Endothelial cell of umbilical vein (primary cell): ENCODE data around the gene FAM200C. TPM values are rescaled to one million over a fixed set of nuclear protein-coding genes. Genes with fewer than 3 reads are reported as not detected.

Experiments used
- BruUV-seq: library from RNA; stranded (reverse); fragments of 400-500 nt; replicated peaks from 2 replicates; lab custom pipeline; 2021; lab: Mats Ljungman, UMichigan
- CTCF ChIA-PET: fragments of 300-600, 350-600 bp; sonication (Branson Sonifier 250); formaldehyde crosslinking; loops from one replicate; lab custom pipeline; 2021; ENCODE audit warnings: antibody characterized with exemption, inconsistent platforms; lab: Charles Lee
- POLR2A ChIA-PET: fragments of 300-600, 350-600 bp; sonication (Branson Sonifier 250); formaldehyde crosslinking; loops from one replicate; lab custom pipeline; 2021; ENCODE audit warnings: antibody characterized with exemption, inconsistent platforms; lab: Charles Lee
- DNase-seq: peaks from one replicate; pipeline ENCODE4 v3.0.0-alpha.2; 2011; ENCODE audit warnings: low read depth, low spot score
- FAIRE-seq: peaks from 2 replicates; lab custom pipeline; 2011; peaks lifted over from hg19 to GRCh38; lab: Jason Lieb, UNC
- H2AFZ ChIP-seq: 2 replicates; pipeline ENCODE4 v1.6.0; 2012; ENCODE audit warnings: low read depth, low read length, control low read depth, inconsistent platforms
- H3K27ac ChIP-seq: 2 replicates; pipeline ENCODE4 v1.5.1; 2011; ENCODE audit warnings: low read depth, mild to moderate bottlenecking, control low read depth, low read length, moderate library complexity; ENCODE audit not compliant: insufficient read depth
- H3K27me3 ChIP-seq, 2 experiments: 2 replicates each; pipeline versions ENCODE4 v1.6.0 to v1.6.1; 2011; ENCODE audit warnings: low read length in 2 of 2, mixed read lengths in 1 of 2; ENCODE audit not compliant: control insufficient read depth in 2 of 2, insufficient read depth in 2 of 2
- H3K36me3 ChIP-seq, 2 experiments: 2 replicates in 1 of 2; 3 replicates in 1 of 2; pipeline ENCODE4 v1.5.1; 2011; ENCODE audit warnings: low read length in 2 of 2, mild to moderate bottlenecking in 1 of 2, moderate library complexity in 1 of 2; ENCODE audit not compliant: control insufficient read depth in 2 of 2, insufficient read depth in 2 of 2; ENCODE audit errors: extremely low read depth in 1 of 2
- H3K4me1 ChIP-seq: 3 replicates; pipeline ENCODE4 v1.5.1; 2011; ENCODE audit warnings: mild to moderate bottlenecking, low read length; ENCODE audit not compliant: control insufficient read depth, insufficient read depth; ENCODE audit errors: extremely low read depth
- H3K4me2 ChIP-seq: 2 replicates; pipeline ENCODE4 v1.6.1; 2011; ENCODE audit warnings: low read length, control low read depth, mixed read lengths; ENCODE audit not compliant: insufficient read depth
- H3K4me3 ChIP-seq, 3 experiments: fragments of 200-600 bp in 1 of 3; sonication (generic), shearing (Covaris generic) in 1 of 3; replicated peaks in 1 of 3; 2 replicates each; pipeline ENCODE4 v1.5.1; 2011 to 2016; ENCODE audit warnings: control low read depth in 3 of 3, low read length in 3 of 3, mild to moderate bottlenecking in 2 of 3, inconsistent platforms in 1 of 3, low read depth in 1 of 3, moderate library complexity in 1 of 3; ENCODE audit not compliant: insufficient read depth in 1 of 3
- H3K79me2 ChIP-seq: 2 replicates; pipeline ENCODE4 v1.6.0; 2012; ENCODE audit warnings: low read length, inconsistent platforms; ENCODE audit not compliant: control insufficient read depth, insufficient read depth
- H3K9ac ChIP-seq: replicated peaks from 2 replicates; pipeline ENCODE3; 2011; ENCODE audit warnings: low read length, control low read depth; ENCODE audit not compliant: insufficient read depth; ENCODE audit errors: extremely low read depth
- H3K9me1 ChIP-seq: replicated peaks from 3 replicates; pipeline ENCODE4 v1.6.0; 2011; ENCODE audit warnings: mild to moderate bottlenecking, low read length; ENCODE audit not compliant: control insufficient read depth, insufficient read depth; ENCODE audit errors: extremely low read depth
- H3K9me3 ChIP-seq: replicated peaks from 2 replicates; pipeline ENCODE4 v1.5.1; 2012; ENCODE audit warnings: low read length, inconsistent platforms; ENCODE audit not compliant: control insufficient read depth, insufficient read depth
- H4K20me1 ChIP-seq: replicated peaks from 2 replicates; pipeline ENCODE3; 2011; ENCODE audit warnings: mild to moderate bottlenecking, low read length; ENCODE audit not compliant: control insufficient read depth, insufficient read depth; ENCODE audit errors: extremely low read depth
- JUN ChIP-seq: IDR thresholded peaks from 2 replicates; pipeline ENCODE4 v1.6.1; 2011; ENCODE audit warnings: borderline replicate concordance, low read depth; ENCODE audit not compliant: insufficient read length, insufficient read depth
- MYC ChIP-seq: IDR thresholded peaks from one replicate; pipeline ENCODE4 v1.6.1; 2011; ENCODE audit warnings: mild to moderate bottlenecking, low read depth, low read length
- dilution Hi-C: fragments of 300-500 bp; cut with MboI; formaldehyde crosslinking; loops from one replicate; pipeline ENCODE4 v1.15.0; 2019; ENCODE audit warnings: low sequenced_read_pairs; ENCODE audit not compliant: extremely low pct_ligation_motif_present
- intact Hi-C: fragments of 100-400 bp; cut with micrococcal nuclease; formaldehyde crosslinking; loops from one replicate; pipeline ENCODE4 v1.10.0; 2022
- polyA plus RNA-seq, 4 experiments: library from polyadenylated mRNA; depleted of rRNA in 3 of 4; stranded (reverse) in 3 of 4; unstranded in 1 of 4; fragments of >200 nt; gene quantifications; 2 replicates each; pipeline versions ENCODE4 v1.2.1 to v1.2.3, GENCODE V29; 2011 to 2012; ENCODE audit warnings: missing spikeins in 1 of 4
- total RNA-seq: library from RNA; stranded (reverse); gene quantifications from 2 replicates; pipeline ENCODE4 v1.2.3, GENCODE V29; 2021
- TF ChIP-seq, protein P1 (sequence below): IDR thresholded peaks from 2 replicates; pipeline ENCODE4 v1.6.1; 2011; ENCODE audit not compliant: insufficient read depth, insufficient read length

FAM200C gene
- total and polyA plus RNA-seq, 2 donors (not counting 3 experiments of a cell fraction or from before 2014, with no cell fraction given): 0.76 to 2.7 TPM

- no peak for FAIRE-seq
- Histone ChIP-seq H3K9me3 (no peaks in the 10 kb centered on the region), H2AFZ (no peak overlapping the region), H3K79me2 (no peaks in the 10 kb centered on the region), H3K36me3 (no peaks in the 10 kb centered on the region), H3K27me3 (peaks cover 51 to 69% of the 10 kb centered on the region in 2 experiments), H3K27ac (no peak overlapping the region), H4K20me1 (no peaks in the 10 kb centered on the region), H3K9me1 (no peaks in the 10 kb centered on the region), H3K9ac (no peak overlapping the region), H3K4me1 (no peaks in the 10 kb centered on the region), H3K4me2 (no peak overlapping the region), H3K4me3 (no peak overlapping the region)
- ChIA-PET POLR2A (no interaction called here), CTCF (interaction anchor here (1.1 to 1.5 kb wide), 2 partner anchors 15 to 354 kb away, joined by 4 to 6 read pairs; no protein-coding TSS in a partner anchor)
- intact Hi-C loops (no loop called here), dilution Hi-C loops (no loop called here)
- no peak for DNase-seq
- TF ChIP-seq, protein P1, sequence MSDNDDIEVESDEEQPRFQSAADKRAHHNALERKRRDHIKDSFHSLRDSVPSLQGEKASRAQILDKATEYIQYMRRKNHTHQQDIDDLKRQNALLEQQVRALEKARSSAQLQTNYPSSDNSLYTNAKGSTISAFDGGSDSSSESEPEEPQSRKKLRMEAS: no peak
- no TSS peak for BruUV-seq
Measured at GRCh38 chr5:160375701-160376100, 24.2 kb downstream of the FAM200C start.

- no peaks in the 10 kb centered on the region for H3K9me1 ChIP-seq
- H3K4me3 ChIP-seq: no peak overlapping the region
- BruUV-seq: no TSS peak
- CTCF ChIA-PET: no interaction called here
- POLR2A ChIA-PET: no interaction called here
- no peaks in the 10 kb centered on the region for H4K20me1 ChIP-seq
- peaks cover 53 to 69% of the 10 kb centered on the region in 2 experiments for H3K27me3 ChIP-seq
- intact Hi-C loops (no loop called here), dilution Hi-C loops (no loop called here)
- TF ChIP-seq MYC (no peak), JUN (no peak)
- no peak overlapping the region for H2AFZ ChIP-seq
- H3K79me2 ChIP-seq: no peaks in the 10 kb centered on the region
- DNase-seq (no peak), FAIRE-seq (no peak)
- no peak overlapping the region for H3K9ac ChIP-seq
- peaks cover 3% of the 10 kb centered on the region for H3K4me1 ChIP-seq
- H3K27ac ChIP-seq: no peak overlapping the region
- H3K36me3 ChIP-seq: no peaks in the 10 kb centered on the region
- no peaks in the 10 kb centered on the region for H3K9me3 ChIP-seq
- H3K4me2 ChIP-seq: no peak overlapping the region
Measured at GRCh38 chr5:160375166-160375565, 24.7 kb downstream of the FAM200C start.
